SK-N-SH (cell line): ENCODE data around the gene TMEM240. TPM values are rescaled to one million over a fixed set of nuclear protein-coding genes. Genes with fewer than 3 reads are reported as not detected.

Experiments
- CTCF ChIA-PET: fragments of 300-600, 350-600 bp; formaldehyde crosslinking; extraction: SDS; loops from one replicate; lab custom pipeline; 2021; lab: Yijun Ruan, JAX
- POLR2A ChIA-PET: fragments of 350-600 bp; sonication (Branson Sonifier 250); formaldehyde crosslinking; extraction: SDS; loops from one replicate; lab custom pipeline; 2020; ENCODE audit warnings: antibody characterized with exemption, inconsistent platforms; lab: Yijun Ruan, JAX
- DNase-seq: peaks from one replicate; pipeline ENCODE4 v3.0.0; 2012
- H2AFZ ChIP-seq: fragments of 200-600 bp; sonication (generic); 2 replicates; pipeline ENCODE4 v1.8.1; 2016; ENCODE audit warnings: antibody characterized with exemption, mild to moderate bottlenecking, low read depth
- H3F3A ChIP-seq: fragments of 200-600 bp; sonication (generic); replicated peaks from 2 replicates; pipeline ENCODE3; 2016; ENCODE audit warnings: antibody characterized with exemption, mild to moderate bottlenecking; ENCODE audit not compliant: insufficient read depth
- H3K27ac ChIP-seq, 2 experiments: fragments of 200-500 bp in 1 of 2; fragments of 200-600 bp in 1 of 2; sonication (Bioruptor generic) in 1 of 2; sonication (generic), shearing (Covaris generic) in 1 of 2; 2 replicates each; pipeline versions ENCODE4 v1.5.1 to v1.6.1; 2014 to 2016; ENCODE audit warnings: low read depth in 2 of 2, inconsistent platforms in 1 of 2, low read length in 1 of 2, mild to moderate bottlenecking in 1 of 2, mixed read lengths in 1 of 2
- H3K27me3 ChIP-seq: fragments of 200-600 bp; sonication (generic), shearing (Covaris generic); 2 replicates; pipeline ENCODE4 v1.6.1; 2016; ENCODE audit warnings: mixed run types; ENCODE audit not compliant: insufficient read depth
- H3K36me3 ChIP-seq, 2 experiments: fragments of 200-500 bp in 1 of 2; fragments of 200-600 bp in 1 of 2; sonication (Bioruptor generic) in 1 of 2; sonication (generic) in 1 of 2; replicated peaks in 1 of 2; 2 replicates each; pipeline versions ENCODE3 to v1.5.1; 2014 to 2016; ENCODE audit warnings: low read length in 1 of 2, mild to moderate bottlenecking in 1 of 2; ENCODE audit not compliant: insufficient read depth in 2 of 2, control insufficient read depth in 1 of 2
- H3K4me1 ChIP-seq, 2 experiments: fragments of 200-500 bp in 1 of 2; fragments of 200-600 bp in 1 of 2; sonication (Bioruptor generic) in 1 of 2; sonication (generic), shearing (Covaris generic) in 1 of 2; 2 replicates each; pipeline versions ENCODE4 v1.5.1 to v1.6.1; 2014 to 2016; ENCODE audit warnings: low read depth in 1 of 2, low read length in 1 of 2, mixed run types in 1 of 2; ENCODE audit not compliant: insufficient read depth in 2 of 2, control insufficient read depth in 1 of 2
- H3K4me2 ChIP-seq: fragments of 200-600 bp; sonication (generic), shearing (Covaris generic); 2 replicates; pipeline ENCODE4 v1.6.1; 2017; ENCODE audit warnings: mixed run types
- H3K4me3 ChIP-seq, 2 experiments: fragments of 200-500 bp in 1 of 2; fragments of 200-600 bp in 1 of 2; sonication (Bioruptor generic) in 1 of 2; sonication (generic), shearing (Covaris generic) in 1 of 2; 2 replicates each; pipeline versions ENCODE4 v1.5.1 to v1.8.1; 2014 to 2016; ENCODE audit warnings: low read depth in 2 of 2, inconsistent platforms in 1 of 2, low read length in 1 of 2, mild to moderate bottlenecking in 1 of 2, mixed read lengths in 1 of 2, moderate library complexity in 1 of 2
- H3K79me2 ChIP-seq: fragments of 200-600 bp; sonication (generic); 2 replicates; pipeline ENCODE4 v1.8.1; 2017; ENCODE audit warnings: mild to moderate bottlenecking; ENCODE audit not compliant: insufficient read depth
- H3K9ac ChIP-seq: fragments of 200-600 bp; sonication (generic); 2 replicates; pipeline ENCODE4 v1.6.1; 2017; ENCODE audit warnings: mixed run types
- H3K9me2 ChIP-seq: fragments of 200-600 bp; sonication (generic); 2 replicates; pipeline ENCODE4 v1.6.1; 2017; ENCODE audit warnings: mixed run types
- H3K9me3 ChIP-seq: fragments of 200-600 bp; sonication (generic); 2 replicates; pipeline ENCODE4 v1.6.1; 2017; ENCODE audit warnings: mixed run types, mild to moderate bottlenecking, moderate library complexity
- H4K20me1 ChIP-seq: fragments of 200-600 bp; sonication (generic); 2 replicates; pipeline ENCODE4 v1.6.1; 2017; ENCODE audit warnings: mild to moderate bottlenecking, mixed run types; ENCODE audit not compliant: insufficient read depth
- CHD2 ChIP-seq: fragments of 150-350 bp; IDR thresholded peaks from 2 replicates; pipeline ENCODE4 v1.6.1; 2018; ENCODE audit warnings: low read length; ENCODE audit not compliant: partially characterized antibody
- ELF1 ChIP-seq: IDR thresholded peaks from 2 replicates; pipeline ENCODE4 v1.4.0; 2012
- EZH2phosphoT487 ChIP-seq: fragments of 200-600 bp; sonication (generic); IDR thresholded peaks from 2 replicates; pipeline ENCODE4 v1.6.1; 2017; ENCODE audit warnings: low read depth, mixed run types, mild to moderate bottlenecking, antibody characterized with exemption, moderate library complexity, borderline replicate concordance
- FOSL2 ChIP-seq: IDR thresholded peaks from 2 replicates; pipeline ENCODE4 v1.4.0; 2012; ENCODE audit warnings: low read depth, mild to moderate bottlenecking, moderate library complexity, borderline replicate concordance
- FOXJ3 ChIP-seq: sonication (generic); formaldehyde crosslinking; IDR thresholded peaks from 2 replicates; pipeline ENCODE4 v1.5.1; 2020; ENCODE audit warnings: mild to moderate bottlenecking, missing genetic modification reagents
- FOXM1 ChIP-seq: IDR thresholded peaks from 2 replicates; pipeline ENCODE4 v1.4.0; 2012; ENCODE audit warnings: low read depth, mild to moderate bottlenecking
- GABPA ChIP-seq: IDR thresholded peaks from 2 replicates; pipeline ENCODE4 v1.4.0; 2012; ENCODE audit warnings: low read depth, mild to moderate bottlenecking
- MEF2A ChIP-seq: IDR thresholded peaks from 2 replicates; pipeline ENCODE4 v1.4.0; 2012; ENCODE audit warnings: low read depth, borderline replicate concordance
- NRF1 ChIP-seq: IDR thresholded peaks from 2 replicates; pipeline ENCODE4 v1.6.1; 2012; ENCODE audit warnings: low read depth, mild to moderate bottlenecking, low read length
- PBX3 ChIP-seq: IDR thresholded peaks from 2 replicates; pipeline ENCODE4; 2012
- RCOR1 ChIP-seq: fragments of 150-350 bp; IDR thresholded peaks from 2 replicates; pipeline ENCODE4 v1.6.1; 2017; ENCODE audit warnings: antibody characterized with exemption, low read length
- SIN3A ChIP-seq: IDR thresholded peaks from 2 replicates; pipeline ENCODE4 v1.6.1; 2012; ENCODE audit warnings: low read depth, mild to moderate bottlenecking, low read length, moderate library complexity, borderline replicate concordance
- TEAD4 ChIP-seq: IDR thresholded peaks from 2 replicates; pipeline ENCODE4 v1.4.0; 2012; ENCODE audit warnings: mild to moderate bottlenecking, borderline replicate concordance; ENCODE audit not compliant: insufficient read depth
- YY1 ChIP-seq: IDR thresholded peaks from 2 replicates; pipeline ENCODE4 v1.4.0; 2012; ENCODE audit warnings: low read depth, mild to moderate bottlenecking
- WGBS: methylation state at CpG from one replicate; pipeline ENCODE4 v1.1.6; 2017; ENCODE audit warnings: low lambda C conversion rate; 5-methylcytosine and 5-hydroxymethylcytosine counted together
- polyA plus RNA-seq, 3 experiments: library from polyadenylated mRNA; depleted of rRNA; stranded (reverse); fragments of >200 nt; gene quantifications; 2 replicates each; pipeline ENCODE4 v1.2.3, GENCODE V29; 2012
- TF ChIP-seq, protein P1 (sequence below): fragments of 200-600 bp; sonication (generic); IDR thresholded peaks from 2 replicates; pipeline ENCODE4 v1.6.1; 2017; ENCODE audit warnings: antibody characterized with exemption, mild to moderate bottlenecking, moderate library complexity

The TMEM240 gene
- polyA plus RNA-seq, 1 of the 3 experiments (the other 2 are of a cell fraction), result 6.5 TPM

- Histone ChIP-seq H3K9ac (no peak overlapping the region), H3K4me3 (no peak overlapping the region), H4K20me1 (no peaks in the 10 kb centered on the region), H2AFZ (no peak overlapping the region), H3K36me3 (peaks cover 15 to 25% of the 10 kb centered on the region in 2 experiments), H3F3A (no peaks in the 10 kb centered on the region), H3K4me1 (no peaks in the 10 kb centered on the region), H3K9me3 (no peaks in the 10 kb centered on the region), H3K27ac (no peak overlapping the region), H3K9me2 (no peaks in the 10 kb centered on the region), H3K79me2 (no peaks in the 10 kb centered on the region), H3K27me3 (no peaks in the 10 kb centered on the region), H3K4me2 (no peak overlapping the region)
- 93% methylated on average over 4 of the region's 4 CpGs for WGBS
- ChIA-PET POLR2A (no interaction called here), CTCF (no interaction called here)
- DNase-seq, result no peak
- TF ChIP-seq FOXM1 (no peak), NRF1 (no peak), FOXJ3 (CRISPR knock-in tag) (no peak), RCOR1 (no peak), SIN3A (no peak), GABPA (no peak), YY1 (no peak), ELF1 (no peak)
- TF ChIP-seq, protein P1, sequence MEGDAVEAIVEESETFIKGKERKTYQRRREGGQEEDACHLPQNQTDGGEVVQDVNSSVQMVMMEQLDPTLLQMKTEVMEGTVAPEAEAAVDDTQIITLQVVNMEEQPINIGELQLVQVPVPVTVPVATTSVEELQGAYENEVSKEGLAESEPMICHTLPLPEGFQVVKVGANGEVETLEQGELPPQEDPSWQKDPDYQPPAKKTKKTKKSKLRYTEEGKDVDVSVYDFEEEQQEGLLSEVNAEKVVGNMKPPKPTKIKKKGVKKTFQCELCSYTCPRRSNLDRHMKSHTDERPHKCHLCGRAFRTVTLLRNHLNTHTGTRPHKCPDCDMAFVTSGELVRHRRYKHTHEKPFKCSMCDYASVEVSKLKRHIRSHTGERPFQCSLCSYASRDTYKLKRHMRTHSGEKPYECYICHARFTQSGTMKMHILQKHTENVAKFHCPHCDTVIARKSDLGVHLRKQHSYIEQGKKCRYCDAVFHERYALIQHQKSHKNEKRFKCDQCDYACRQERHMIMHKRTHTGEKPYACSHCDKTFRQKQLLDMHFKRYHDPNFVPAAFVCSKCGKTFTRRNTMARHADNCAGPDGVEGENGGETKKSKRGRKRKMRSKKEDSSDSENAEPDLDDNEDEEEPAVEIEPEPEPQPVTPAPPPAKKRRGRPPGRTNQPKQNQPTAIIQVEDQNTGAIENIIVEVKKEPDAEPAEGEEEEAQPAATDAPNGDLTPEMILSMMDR, result no peak
Observed at GRCh38 chr1:1531947-1532346, 8.5 kb downstream of the TMEM240 start.

GRCh38 chr1:1529936-1530335, 10.5 kb downstream of the TMEM240 start:
- H2AFZ ChIP-seq, result no peak overlapping the region
- no peaks in the 10 kb centered on the region for H3K4me1 ChIP-seq
- H3K27me3 ChIP-seq, result no peaks in the 10 kb centered on the region
- no peak overlapping the region for H3K9ac ChIP-seq
- CTCF ChIA-PET, result interaction anchor here (1.3 kb wide), 1 partner anchor 24 kb away, joined by 3 read pairs; no protein-coding TSS in a partner anchor
- H3F3A ChIP-seq, result no peaks in the 10 kb centered on the region
- peaks cover 15 to 27% of the 10 kb centered on the region in 2 experiments for H3K36me3 ChIP-seq
- WGBS, result 98% methylated on average over 7 of the region's 8 CpGs
- TF ChIP-seq MEF2A (no peak), EZH2phosphoT487 (no peak), CHD2 (no peak), TEAD4 (no peak), NRF1 (no peak), PBX3 (no peak), FOSL2 (no peak)
- POLR2A ChIA-PET, result interaction anchor here (0.6 kb wide), 1 partner anchor 121 kb away, joined by 6 read pairs; no protein-coding TSS in a partner anchor
- no peak overlapping the region for H3K27ac ChIP-seq
- no peaks in the 10 kb centered on the region for H3K79me2 ChIP-seq
- no peaks in the 10 kb centered on the region for H3K9me3 ChIP-seq
- H3K4me2 ChIP-seq, result no peak overlapping the region
- H4K20me1 ChIP-seq, result no peaks in the 10 kb centered on the region
- H3K9me2 ChIP-seq, result no peaks in the 10 kb centered on the region
- H3K4me3 ChIP-seq, result no peak overlapping the region
- DNase-seq, result no peak
